Sigmoid colon (tissue), 3 donors: Measurements from ENCODE around the gene P4HB.

Experiments
- CTCF ChIP-seq, 4 experiments: fragments of 450-650 bp in 3 of 4; fragments of 200-600 bp in 1 of 4; IDR thresholded peaks; one replicate each; pipeline ENCODE4 v1.5.1; 2016 to 2019; ENCODE audit warnings: antibody characterized with exemption in 4 of 4, mild to moderate bottlenecking in 3 of 4, moderate library complexity in 2 of 4
- POLR2A ChIP-seq, 2 donors: fragments of 450-650 bp; IDR thresholded peaks; one replicate each; pipeline ENCODE4 v1.6.1; 2016; ENCODE audit warnings: antibody characterized with exemption in 2 of 2, mild to moderate bottlenecking in 2 of 2, moderate library complexity in 2 of 2

DNA sequence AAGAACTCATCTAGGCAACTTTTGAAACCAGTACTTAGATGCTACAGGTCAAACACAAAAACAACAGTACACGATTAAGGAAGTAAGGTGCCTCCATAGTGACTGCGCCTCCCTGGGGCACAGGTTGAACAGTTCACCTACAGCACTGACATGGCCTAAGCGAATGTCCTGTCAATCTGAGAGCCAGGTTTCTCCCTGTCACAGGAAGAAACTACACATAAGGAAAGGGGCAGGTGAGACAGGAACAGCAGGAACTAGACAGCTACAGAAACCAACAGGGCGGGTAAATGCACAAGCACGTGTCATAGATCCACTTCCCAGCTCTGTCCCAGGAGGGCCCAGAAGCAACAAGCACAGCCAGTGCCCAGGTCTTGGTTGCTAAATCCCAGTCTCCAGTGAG lies 18.8 kb upstream of the P4HB start:
- TF ChIP-seq CTCF (IDR thresholded peaks at IDR 0.05) = no peak
- TF ChIP-seq POLR2A (IDR thresholded peaks at IDR 0.05) = no peak
